NCI-H2227 (cell line): ENCODE results near the gene LRP11.
"Not testable (repeated sequence)": the region's sequence is repeated elsewhere in the genome, so short reads cannot be mapped to it uniquely, and the experiment has no call there.

ENCODE experiments used
- DNase-seq: peaks from one replicate; lab custom pipeline; 2025; ENCODE audit not compliant: unreplicated experiment; lab: John Stamatoyannopoulos, UW

Gene LRP11

DNA sequence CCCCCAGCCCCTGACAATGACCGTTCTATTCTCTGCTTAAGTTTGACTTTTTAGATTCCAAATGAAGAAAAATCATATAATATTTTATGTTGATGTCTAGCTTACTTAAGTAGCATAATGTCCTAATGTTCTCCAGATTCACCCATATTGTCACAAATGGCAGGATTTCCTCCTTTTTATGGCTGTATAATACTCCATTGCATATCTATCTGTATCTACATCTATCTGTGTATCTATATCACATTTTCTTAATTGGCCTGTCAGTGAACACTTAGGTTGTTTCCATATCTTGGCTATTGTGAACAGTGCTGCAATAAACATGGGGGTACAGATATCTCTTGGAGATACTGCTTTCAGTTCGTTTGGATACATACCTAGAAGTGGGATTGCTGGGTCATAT is 7.0 kb upstream of the LRP11 start:
- DNase-seq = no peak

GRCh38 chr6:149869275-149869892 is 5.2 kb upstream of the LRP11 start:
- DNase-seq = no peak

GRCh38 chr6:149867876-149868640 is 3.9 kb upstream of the LRP11 start:
- no peak for DNase-seq

- peak; percentile 61 for DNase-seq
Observed at GRCh38 chr6:149864578-149865535, 698 bp upstream of the LRP11 start.

DNA sequence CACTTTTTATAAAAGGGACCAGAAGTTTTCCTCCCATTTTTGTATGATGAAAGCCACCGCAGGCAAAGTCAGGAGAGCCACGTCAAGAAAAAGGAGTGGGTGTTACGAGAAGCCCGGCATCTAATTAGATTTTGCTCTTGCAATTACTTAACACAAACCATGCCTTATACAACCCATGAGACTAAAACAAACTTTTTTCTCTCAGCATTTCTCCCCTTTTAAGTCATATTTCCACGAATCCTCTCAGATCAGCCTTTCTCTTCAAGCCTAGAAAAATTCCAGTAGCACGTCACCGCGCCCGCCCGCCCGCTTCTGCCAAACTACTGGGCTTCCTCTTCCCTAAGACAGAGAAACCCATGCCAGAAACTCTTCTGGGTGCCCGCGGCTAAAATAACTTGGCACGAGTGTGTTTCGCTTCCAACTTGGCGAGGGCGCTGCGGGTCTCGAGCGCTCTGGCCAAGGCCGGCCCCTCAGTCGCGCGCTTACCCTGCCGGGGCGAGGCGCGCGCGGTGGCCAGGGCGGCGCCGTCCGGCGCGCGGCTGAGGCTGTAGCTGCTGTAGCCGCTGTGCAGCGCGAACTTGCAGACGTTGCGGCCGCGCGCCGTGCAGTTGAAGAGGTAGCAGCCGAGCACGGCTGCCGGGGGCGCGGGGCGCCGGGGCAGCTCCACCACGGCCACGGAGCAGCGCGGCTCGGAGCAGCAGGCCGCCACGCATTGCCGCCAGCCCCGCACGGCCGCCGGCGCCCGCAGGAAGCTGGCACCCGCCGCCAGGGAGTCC is 1.0 kb downstream of the LRP11 start:
- DNase-seq = peak; percentile 56

DNA sequence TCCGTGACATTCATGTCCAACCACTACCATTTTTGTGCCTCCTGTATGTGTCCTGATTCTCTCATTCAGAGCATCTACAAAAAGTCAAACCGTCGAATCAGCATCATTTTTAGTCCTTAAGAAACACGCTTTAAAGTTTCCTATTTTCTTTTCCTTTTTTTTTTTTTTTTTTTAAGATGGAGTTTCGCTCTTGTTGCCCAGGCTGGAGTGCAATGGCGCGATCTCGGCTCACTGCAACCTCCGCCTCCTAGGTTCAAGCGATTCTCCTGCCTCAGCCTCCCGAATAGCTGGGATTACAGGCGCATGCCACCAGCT is 1.8 kb downstream of the LRP11 start:
- not testable (repeated sequence) for DNase-seq

GRCh38 chr6:149861603-149862423 is 2.3 kb downstream of the LRP11 start:
- no peak for DNase-seq

GRCh38 chr6:149860834-149861602 is 3.1 kb downstream of the LRP11 start:
- DNase-seq = no peak

DNA sequence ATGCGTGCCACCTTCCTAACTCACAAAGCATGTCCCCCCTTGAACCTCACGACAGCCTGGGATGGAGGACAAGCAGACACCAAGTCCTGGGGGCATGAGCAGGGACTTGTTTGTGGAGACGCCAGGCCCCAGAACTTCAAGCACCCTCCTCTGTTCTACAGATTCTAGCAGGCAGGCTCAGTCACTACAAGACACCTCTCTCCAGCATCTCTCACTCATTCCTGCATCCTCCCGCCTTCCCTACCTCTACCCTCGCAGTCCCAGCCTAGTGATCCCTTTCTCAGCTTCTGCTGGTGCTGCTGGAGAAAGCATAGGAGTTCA is 3.7 kb downstream of the LRP11 start:
- no peak for DNase-seq

DNA sequence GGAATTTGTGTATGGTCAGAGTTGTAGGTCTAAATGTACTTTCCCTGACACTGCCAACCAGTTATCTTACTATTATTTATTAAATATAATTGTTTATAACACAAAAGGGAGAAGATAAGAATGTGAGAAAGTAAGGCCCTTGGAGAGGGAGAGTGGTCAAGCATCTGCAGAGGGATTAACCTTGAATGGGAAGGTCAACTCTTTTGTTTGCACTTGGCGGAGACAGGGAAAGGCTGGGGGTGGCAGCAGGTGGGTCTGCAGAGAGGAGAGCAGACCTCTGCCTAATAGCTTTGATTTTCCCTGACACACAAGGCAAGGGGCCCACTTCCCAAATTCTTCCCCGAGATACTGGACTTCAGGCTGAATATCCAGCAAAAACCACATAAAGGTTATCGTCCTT is 4.2 kb downstream of the LRP11 start:
- DNase-seq = no peak

GRCh38 chr6:149859368-149859767 is 4.8 kb downstream of the LRP11 start:
- DNase-seq = no peak

DNA sequence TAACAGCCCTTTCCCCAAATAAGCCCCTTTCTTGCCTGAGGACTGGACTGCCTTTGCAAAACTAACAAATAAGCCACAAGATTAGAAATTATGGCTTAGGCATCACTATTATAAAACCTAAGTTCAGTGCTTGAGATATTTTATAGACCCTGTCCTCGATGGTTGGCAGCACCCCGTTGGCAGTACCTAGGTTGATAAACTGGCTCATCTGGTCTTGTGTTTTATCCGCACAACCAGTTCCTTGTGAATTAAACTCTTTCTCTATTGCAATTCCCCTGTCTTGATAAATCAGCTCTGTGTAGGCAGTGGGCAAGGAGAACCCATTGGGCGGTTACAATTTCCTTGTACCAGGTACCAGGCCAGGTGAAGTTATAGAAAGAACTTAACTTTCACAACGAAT is 6.6 kb downstream of the LRP11 start:
- DNase-seq = no peak

- no peak for DNase-seq
Observed at GRCh38 chr6:149856256-149856994, 7.7 kb downstream of the LRP11 start.

- DNase-seq = no peak
Observed at GRCh38 chr6:149855741-149856140, 8.4 kb downstream of the LRP11 start.

GRCh38 chr6:149855040-149855654 is 9.0 kb downstream of the LRP11 start:
- DNase-seq = no peak

DNA sequence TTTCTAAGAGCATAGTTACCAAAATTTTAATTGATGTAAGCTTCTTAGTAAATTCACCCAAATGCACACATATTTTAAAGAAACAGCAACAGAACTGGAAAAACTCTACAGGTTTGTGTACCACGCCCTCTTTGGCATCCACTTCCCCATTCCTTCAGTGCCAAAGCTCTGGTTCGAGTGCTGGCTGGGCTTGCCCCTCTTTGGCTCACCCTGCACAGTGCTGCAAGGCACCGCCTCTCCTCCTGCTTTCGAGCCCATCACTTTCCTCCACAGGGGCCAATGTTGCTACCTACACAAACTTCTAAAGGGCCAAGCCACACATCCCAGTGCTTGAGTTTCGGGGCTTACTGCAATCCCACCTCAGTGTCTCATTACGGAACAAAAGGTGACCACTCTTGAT is 9.6 kb downstream of the LRP11 start:
- DNase-seq = no peak

- not testable (repeated sequence) for DNase-seq
Observed at GRCh38 chr6:149854017-149854416, 10.1 kb downstream of the LRP11 start.

- no peak for DNase-seq
Observed at GRCh38 chr6:149852881-149853280, 11.3 kb downstream of the LRP11 start.
